H9 (cell line): ENCODE results near the gene UNC93A. TPM values are rescaled to one million over a fixed set of nuclear protein-coding genes. Genes with fewer than 3 reads are reported as not detected.

ENCODE experiments used
- DNase-seq: peaks from one replicate; pipeline ENCODE4 v3.0.0-alpha.2; 2017
- H2AFZ ChIP-seq: one replicate; pipeline ENCODE4 v1.6.1; 2013; ENCODE audit warnings: mild to moderate bottlenecking, low read length, control low read depth, moderate library complexity
- H2AK5ac ChIP-seq: 2 replicates; pipeline ENCODE4 v1.6.1; 2013; ENCODE audit warnings: low read length, control low read depth, mixed read lengths; ENCODE audit not compliant: insufficient read length
- H2BK120ac ChIP-seq: one replicate; pipeline ENCODE4 v1.6.1; 2013; ENCODE audit warnings: low read depth, mild to moderate bottlenecking, low read length, control low read depth, inconsistent platforms; ENCODE audit not compliant: poor library complexity, severe bottlenecking
- H2BK12ac ChIP-seq: 2 replicates; pipeline ENCODE4 v1.6.1; 2013; ENCODE audit warnings: low read length, control low read depth, mixed read lengths, low read depth; ENCODE audit not compliant: insufficient read length
- H2BK15ac ChIP-seq: 2 replicates; pipeline ENCODE4 v1.6.1; 2013; ENCODE audit warnings: low read depth, low read length, control low read depth
- H2BK20ac ChIP-seq: one replicate; pipeline ENCODE4 v1.6.1; 2013; ENCODE audit warnings: low read depth, mild to moderate bottlenecking, low read length, control low read depth, inconsistent platforms; ENCODE audit not compliant: poor library complexity, severe bottlenecking
- H2BK5ac ChIP-seq: 2 replicates; pipeline ENCODE4 v1.6.1; 2013; ENCODE audit warnings: low read length, control low read depth, mixed read lengths; ENCODE audit not compliant: insufficient read length
- H3K14ac ChIP-seq: 2 replicates; pipeline ENCODE4 v1.6.1; 2013; ENCODE audit warnings: low read length, control low read depth; ENCODE audit not compliant: insufficient read depth
- H3K18ac ChIP-seq: 2 replicates; pipeline ENCODE4 v1.6.1; 2013; ENCODE audit warnings: low read depth, mild to moderate bottlenecking, mixed read lengths, low read length, control low read depth; ENCODE audit not compliant: insufficient read length
- H3K23ac ChIP-seq: 2 replicates; pipeline ENCODE4 v1.6.1; 2013; ENCODE audit warnings: low read length, control low read depth, mixed read lengths, low read depth; ENCODE audit not compliant: insufficient read length
- H3K23me2 ChIP-seq: 2 replicates; pipeline ENCODE4 v1.6.1; 2013; ENCODE audit warnings: low read depth, mild to moderate bottlenecking, mixed read lengths, low read length, control low read depth; ENCODE audit not compliant: insufficient read length, poor library complexity, severe bottlenecking
- H3K27ac ChIP-seq: 2 replicates; pipeline ENCODE4 v1.5.1; 2013; ENCODE audit warnings: low read length, control low read depth, mixed read lengths, low read depth; ENCODE audit not compliant: insufficient read length
- H3K27me3 ChIP-seq: 2 replicates; pipeline ENCODE4 v1.6.1; 2013; ENCODE audit warnings: low read length, control low read depth, inconsistent platforms; ENCODE audit not compliant: insufficient read depth
- H3K4ac ChIP-seq: 2 replicates; pipeline ENCODE4 v1.6.1; 2013; ENCODE audit warnings: low read depth, mild to moderate bottlenecking, control low read depth, inconsistent platforms, low read length, moderate library complexity
- H3K4me1 ChIP-seq: 2 replicates; pipeline ENCODE4 v1.6.1; 2013; ENCODE audit warnings: low read length, control low read depth, inconsistent platforms; ENCODE audit not compliant: insufficient read depth
- H3K4me2 ChIP-seq: 2 replicates; pipeline ENCODE4 v1.6.1; 2013; ENCODE audit warnings: low read length, control low read depth, mixed read lengths; ENCODE audit not compliant: insufficient read length, insufficient read depth
- H3K56ac ChIP-seq: 2 replicates; pipeline ENCODE4 v1.6.1; 2013; ENCODE audit warnings: low read depth, mild to moderate bottlenecking, mixed read lengths, low read length, control low read depth; ENCODE audit not compliant: insufficient read length
- H3K79me1 ChIP-seq: 2 replicates; pipeline ENCODE4 v1.6.1; 2013; ENCODE audit warnings: low read depth, mild to moderate bottlenecking, moderate library complexity, low read length, control low read depth, inconsistent platforms; ENCODE audit not compliant: insufficient read depth, poor library complexity, severe bottlenecking
- H3K79me2 ChIP-seq: 2 replicates; pipeline ENCODE4 v1.6.1; 2013; ENCODE audit warnings: low read length, control low read depth, inconsistent platforms; ENCODE audit not compliant: insufficient read depth
- H3K9ac ChIP-seq: 2 replicates; pipeline ENCODE4 v1.6.1; 2013; ENCODE audit warnings: low read length, control low read depth, mixed read lengths; ENCODE audit not compliant: insufficient read length; ENCODE audit errors: extremely low read depth
- H3K9me3 ChIP-seq: one replicate; pipeline ENCODE4 v1.6.1; 2013; ENCODE audit warnings: low read depth, low read length, inconsistent platforms; ENCODE audit not compliant: control insufficient read depth
- H3T11ph ChIP-seq: one replicate; pipeline ENCODE4 v1.6.1; 2013; ENCODE audit warnings: mild to moderate bottlenecking, low read length, control low read depth, inconsistent platforms
- H4K20me1 ChIP-seq: one replicate; pipeline ENCODE4 v1.6.1; 2013; ENCODE audit not compliant: control insufficient read depth, insufficient read length, insufficient read depth
- H4K5ac ChIP-seq: 2 replicates; pipeline ENCODE4 v1.6.1; 2013; ENCODE audit warnings: low read depth, mild to moderate bottlenecking, mixed read lengths, low read length, control low read depth; ENCODE audit not compliant: insufficient read length
- H4K8ac ChIP-seq: replicated peaks from 2 replicates; pipeline ENCODE4 v1.6.1; 2013; ENCODE audit warnings: low read length, control low read depth, mixed read lengths, low read depth; ENCODE audit not compliant: insufficient read length
- H4K91ac ChIP-seq: 2 replicates; pipeline ENCODE4 v1.6.1; 2013; ENCODE audit warnings: low read depth, mild to moderate bottlenecking, moderate library complexity, mixed read lengths, low read length, control low read depth; ENCODE audit not compliant: insufficient read length
- H3K27ac Mint-ChIP-seq, 3 experiments: 2 replicates in 2 of 3; 3 replicates in 1 of 3; pipeline ENCODE4 v1.8.0; 2020 to 2021; ENCODE audit warnings: mixed read lengths in 3 of 3, mild to moderate bottlenecking in 1 of 3, moderate library complexity in 1 of 3
- H3K27me3 Mint-ChIP-seq: 2 replicates; pipeline ENCODE4 v1.8.0; 2021; ENCODE audit warnings: low read depth, mild to moderate bottlenecking, moderate library complexity, mixed read lengths
- H3K36me3 Mint-ChIP-seq, 3 experiments: 2 replicates in 2 of 3; 3 replicates in 1 of 3; pipeline ENCODE4 v1.8.0; 2020 to 2021; ENCODE audit warnings: low read depth in 3 of 3, mixed read lengths in 3 of 3; ENCODE audit not compliant: insufficient read depth in 1 of 3
- H3K4me1 Mint-ChIP-seq, 2 experiments: 2 replicates each; pipeline ENCODE4 v1.8.0; 2020; ENCODE audit warnings: mixed read lengths in 2 of 2
- H3K4me3 Mint-ChIP-seq, 2 experiments: 2 replicates in 1 of 2; 3 replicates in 1 of 2; pipeline ENCODE4 v1.8.0; 2020 to 2021; ENCODE audit warnings: mild to moderate bottlenecking in 2 of 2, mixed read lengths in 2 of 2, moderate library complexity in 1 of 2
- H3K9me3 Mint-ChIP-seq, 2 experiments: 2 replicates in 1 of 2; 3 replicates in 1 of 2; pipeline ENCODE4 v1.8.0; 2020; ENCODE audit warnings: mild to moderate bottlenecking in 2 of 2, mixed read lengths in 2 of 2, moderate library complexity in 1 of 2
- WGBS: extraction: QIAGEN DNeasy Blood & Tissue Kit; methylation state at CpG from one replicate; pipeline ENCODE4 v1.1.7; 2013; ENCODE audit warnings: missing lambda C conversion rate, low lambda C conversion rate, mixed read lengths; ENCODE audit not compliant: insufficient read length; ENCODE audit errors: extremely low coverage; 5-methylcytosine and 5-hydroxymethylcytosine counted together
- total RNA-seq: library from RNA; stranded (reverse); gene quantifications from 2 replicates; pipeline ENCODE4 v1.2.1, GENCODE V29; 2021
- TF ChIP-seq, protein P1 (sequence below): fragments of 200-600 bp; sonication (generic); conservative IDR thresholded peaks from 3 replicates; pipeline ENCODE4 v1.8.0; 2021; ENCODE audit warnings: antibody characterized with exemption, mild to moderate bottlenecking

The UNC93A gene
- total RNA-seq, 1 experiment from 2014 or later: 0.70 TPM

DNA sequence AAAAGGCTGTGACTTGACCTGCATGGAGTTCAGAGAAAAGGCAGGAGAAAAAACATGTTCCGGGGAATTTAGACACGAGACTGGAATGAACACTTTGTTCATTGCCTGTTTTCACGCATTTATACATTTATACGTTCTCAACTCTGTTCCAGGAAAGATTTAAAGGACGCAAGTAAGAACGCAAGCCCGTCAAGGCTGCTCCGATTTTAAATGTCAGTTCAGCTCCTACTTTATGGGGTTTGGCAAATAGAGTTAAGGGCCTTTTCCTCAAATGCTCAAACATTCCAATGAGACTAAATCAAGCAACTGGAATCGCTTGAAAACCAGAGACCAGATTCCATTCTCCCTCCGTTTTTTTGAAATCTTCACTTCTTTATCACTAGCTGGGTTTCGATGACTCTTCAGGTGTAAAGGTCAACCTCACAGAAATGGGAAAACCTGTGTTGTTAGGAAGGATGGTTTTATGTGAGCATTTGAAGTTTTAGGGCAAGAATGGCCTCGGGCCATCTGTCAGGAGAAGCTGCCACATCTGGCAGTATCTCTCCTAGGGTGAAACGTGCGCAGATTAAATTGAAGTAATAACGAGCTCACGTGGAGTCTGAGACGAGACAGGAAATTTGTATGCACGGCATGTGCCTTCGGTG is 58.6 kb downstream of the UNC93A start:
- H3K4me2 ChIP-seq: peak overlapping the region; percentile 14
- no peak overlapping the region for H2AFZ ChIP-seq
- no peak overlapping the region for H2AK5ac ChIP-seq
- H3K4me1 ChIP-seq: no peaks in the 10 kb centered on the region
- H2BK120ac ChIP-seq: no peak overlapping the region
- H3K23me2 ChIP-seq: peaks cover 8% of the 10 kb centered on the region
- H3K27ac ChIP-seq: no peak overlapping the region
- H2BK5ac ChIP-seq: no peak overlapping the region
- peaks cover 12 to 13% of the 10 kb centered on the region in 2 experiments for H3K4me1 Mint-ChIP-seq
- peaks cover 42% of the 10 kb centered on the region for H3K27me3 Mint-ChIP-seq
- peaks cover 19 to 20% of the 10 kb centered on the region in 2 experiments for H3K9me3 Mint-ChIP-seq
- no CpG with 5 or more reads among the region's 19 CpGs for WGBS
- no peak overlapping the region for H4K8ac ChIP-seq
- no peak overlapping the region for H3K14ac ChIP-seq
- H3K23ac ChIP-seq: no peak overlapping the region
- no peaks in the 10 kb centered on the region for H3K9me3 ChIP-seq
- TF ChIP-seq, protein P1, sequence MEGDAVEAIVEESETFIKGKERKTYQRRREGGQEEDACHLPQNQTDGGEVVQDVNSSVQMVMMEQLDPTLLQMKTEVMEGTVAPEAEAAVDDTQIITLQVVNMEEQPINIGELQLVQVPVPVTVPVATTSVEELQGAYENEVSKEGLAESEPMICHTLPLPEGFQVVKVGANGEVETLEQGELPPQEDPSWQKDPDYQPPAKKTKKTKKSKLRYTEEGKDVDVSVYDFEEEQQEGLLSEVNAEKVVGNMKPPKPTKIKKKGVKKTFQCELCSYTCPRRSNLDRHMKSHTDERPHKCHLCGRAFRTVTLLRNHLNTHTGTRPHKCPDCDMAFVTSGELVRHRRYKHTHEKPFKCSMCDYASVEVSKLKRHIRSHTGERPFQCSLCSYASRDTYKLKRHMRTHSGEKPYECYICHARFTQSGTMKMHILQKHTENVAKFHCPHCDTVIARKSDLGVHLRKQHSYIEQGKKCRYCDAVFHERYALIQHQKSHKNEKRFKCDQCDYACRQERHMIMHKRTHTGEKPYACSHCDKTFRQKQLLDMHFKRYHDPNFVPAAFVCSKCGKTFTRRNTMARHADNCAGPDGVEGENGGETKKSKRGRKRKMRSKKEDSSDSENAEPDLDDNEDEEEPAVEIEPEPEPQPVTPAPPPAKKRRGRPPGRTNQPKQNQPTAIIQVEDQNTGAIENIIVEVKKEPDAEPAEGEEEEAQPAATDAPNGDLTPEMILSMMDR: no peak
- H3K9ac ChIP-seq: no peak overlapping the region
- no peak overlapping the region for H3K27ac Mint-ChIP-seq
- H4K91ac ChIP-seq: no peak overlapping the region
- no peak overlapping the region for H2BK12ac ChIP-seq
- peak overlapping the region; percentile 69 to 73 for H3K4me3 Mint-ChIP-seq
- H2BK15ac ChIP-seq: no peak overlapping the region
- H3K4ac ChIP-seq: no peak overlapping the region
- no peaks in the 10 kb centered on the region for H3K79me1 ChIP-seq
- peaks cover 6% of the 10 kb centered on the region; the same call in 1 of the 2 replicates for H3K27me3 ChIP-seq
- no peaks in the 10 kb centered on the region for H3K79me2 ChIP-seq
- H4K5ac ChIP-seq: no peak overlapping the region
- no peak overlapping the region for H3K56ac ChIP-seq
- peaks cover 0 to 16% (median 13%) of the 10 kb centered on the region in 3 experiments; a peak in 5 of 7 replicates for H3K36me3 Mint-ChIP-seq
- no peak overlapping the region for H3K18ac ChIP-seq
- no peaks in the 10 kb centered on the region for H4K20me1 ChIP-seq
- H2BK20ac ChIP-seq: no peak overlapping the region
- no peak overlapping the region for H3T11ph ChIP-seq
- DNase-seq: no peak
